ENCODE data around the gene PADI2. TPM values are rescaled to one million over a fixed set of nuclear protein-coding genes. Genes with fewer than 3 reads are reported as not detected.

The PADI2 gene
- total RNA-seq, 1 donor, result under 0.01 TPM

- H2AFZ ChIP-seq (ENCODE audit: low read length), result no peak overlapping the region
- H3K27ac ChIP-seq (ENCODE audit: low read depth, low read length), result peak overlapping the region; percentile 89
- H3K27me3 ChIP-seq (ENCODE audit: insufficient read depth, low read length), result no peaks in the 10 kb centered on the region
- H3K79me2 ChIP-seq (ENCODE audit: insufficient read depth, low read length), result no peaks in the 10 kb centered on the region
- DNase-seq (ENCODE audit: insufficient read length, low spot score, missing footprints), result peak; percentile 96
- TF ChIP-seq, protein P1, sequence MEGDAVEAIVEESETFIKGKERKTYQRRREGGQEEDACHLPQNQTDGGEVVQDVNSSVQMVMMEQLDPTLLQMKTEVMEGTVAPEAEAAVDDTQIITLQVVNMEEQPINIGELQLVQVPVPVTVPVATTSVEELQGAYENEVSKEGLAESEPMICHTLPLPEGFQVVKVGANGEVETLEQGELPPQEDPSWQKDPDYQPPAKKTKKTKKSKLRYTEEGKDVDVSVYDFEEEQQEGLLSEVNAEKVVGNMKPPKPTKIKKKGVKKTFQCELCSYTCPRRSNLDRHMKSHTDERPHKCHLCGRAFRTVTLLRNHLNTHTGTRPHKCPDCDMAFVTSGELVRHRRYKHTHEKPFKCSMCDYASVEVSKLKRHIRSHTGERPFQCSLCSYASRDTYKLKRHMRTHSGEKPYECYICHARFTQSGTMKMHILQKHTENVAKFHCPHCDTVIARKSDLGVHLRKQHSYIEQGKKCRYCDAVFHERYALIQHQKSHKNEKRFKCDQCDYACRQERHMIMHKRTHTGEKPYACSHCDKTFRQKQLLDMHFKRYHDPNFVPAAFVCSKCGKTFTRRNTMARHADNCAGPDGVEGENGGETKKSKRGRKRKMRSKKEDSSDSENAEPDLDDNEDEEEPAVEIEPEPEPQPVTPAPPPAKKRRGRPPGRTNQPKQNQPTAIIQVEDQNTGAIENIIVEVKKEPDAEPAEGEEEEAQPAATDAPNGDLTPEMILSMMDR (IDR thresholded peaks at IDR 0.05; ENCODE audit: extremely low read depth, low read depth, low read length), result no peak
- peaks cover 26% of the 10 kb centered on the region for H3K4me1 ChIP-seq (ENCODE audit: insufficient read depth, low read length)
- no peaks in the 10 kb centered on the region for H4K20me1 ChIP-seq (ENCODE audit: insufficient read depth, low read length)
- H3K4me2 ChIP-seq (ENCODE audit: insufficient read depth, low read length), result peak overlapping the region; percentile 11
- no peaks in the 10 kb centered on the region for H3K9me3 ChIP-seq (ENCODE audit: low read depth, low read length)
- H3K36me3 ChIP-seq (ENCODE audit: insufficient read depth, low read length), result no peaks in the 10 kb centered on the region
- H3K4me3 ChIP-seq (ENCODE audit: insufficient read depth, low read length), result no peak overlapping the region
Measured at GRCh38 chr1:17128361-17128760, 9.1 kb upstream of the PADI2 start.

DNA sequence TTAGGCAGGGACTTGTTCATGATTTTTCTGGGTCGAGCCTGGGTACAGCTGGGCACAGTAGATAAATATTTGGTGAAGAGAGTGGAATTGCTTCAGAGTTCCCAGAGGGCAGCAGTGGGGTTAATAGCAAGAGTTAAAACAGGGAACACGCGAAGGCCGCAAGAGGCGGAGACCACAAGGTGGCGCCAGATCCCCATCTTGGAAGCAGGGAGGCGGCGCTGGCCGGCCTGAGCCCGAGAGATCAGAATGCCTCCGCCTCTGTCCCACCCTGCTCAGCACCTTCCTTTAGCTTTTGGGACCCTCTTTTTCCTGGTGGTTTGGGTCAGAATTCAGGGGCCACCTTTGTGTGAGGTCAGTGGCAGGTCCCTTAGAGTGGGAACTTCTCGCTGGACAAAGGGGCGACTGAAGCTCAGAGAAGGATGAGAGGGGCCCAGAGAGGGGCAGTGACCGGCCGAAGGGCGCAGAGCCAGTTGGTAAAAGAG is 6.5 kb upstream of the PADI2 start:
- Histone ChIP-seq H2AFZ (ENCODE audit: low read length) (peak overlapping the region; percentile 84), H3K4me1 (ENCODE audit: insufficient read depth, low read length) (peaks cover 46% of the 10 kb centered on the region), H3K4me3 (ENCODE audit: insufficient read depth, low read length) (peak overlapping the region; percentile 24), H3K9me3 (ENCODE audit: low read depth, low read length) (no peaks in the 10 kb centered on the region), H3K27ac (ENCODE audit: low read depth, low read length) (no peak overlapping the region), H3K79me2 (ENCODE audit: insufficient read depth, low read length) (no peaks in the 10 kb centered on the region), H4K20me1 (ENCODE audit: insufficient read depth, low read length) (no peaks in the 10 kb centered on the region), H3K27me3 (ENCODE audit: insufficient read depth, low read length) (no peaks in the 10 kb centered on the region), H3K36me3 (ENCODE audit: insufficient read depth, low read length) (no peaks in the 10 kb centered on the region), H3K4me2 (ENCODE audit: insufficient read depth, low read length) (peak overlapping the region; percentile 54)
- peak; percentile 95 for DNase-seq (ENCODE audit: insufficient read length, low spot score, missing footprints)
- TF ChIP-seq, protein P1 (IDR thresholded peaks at IDR 0.05; ENCODE audit: extremely low read depth, low read depth, low read length), result peak; percentile 93

DNA sequence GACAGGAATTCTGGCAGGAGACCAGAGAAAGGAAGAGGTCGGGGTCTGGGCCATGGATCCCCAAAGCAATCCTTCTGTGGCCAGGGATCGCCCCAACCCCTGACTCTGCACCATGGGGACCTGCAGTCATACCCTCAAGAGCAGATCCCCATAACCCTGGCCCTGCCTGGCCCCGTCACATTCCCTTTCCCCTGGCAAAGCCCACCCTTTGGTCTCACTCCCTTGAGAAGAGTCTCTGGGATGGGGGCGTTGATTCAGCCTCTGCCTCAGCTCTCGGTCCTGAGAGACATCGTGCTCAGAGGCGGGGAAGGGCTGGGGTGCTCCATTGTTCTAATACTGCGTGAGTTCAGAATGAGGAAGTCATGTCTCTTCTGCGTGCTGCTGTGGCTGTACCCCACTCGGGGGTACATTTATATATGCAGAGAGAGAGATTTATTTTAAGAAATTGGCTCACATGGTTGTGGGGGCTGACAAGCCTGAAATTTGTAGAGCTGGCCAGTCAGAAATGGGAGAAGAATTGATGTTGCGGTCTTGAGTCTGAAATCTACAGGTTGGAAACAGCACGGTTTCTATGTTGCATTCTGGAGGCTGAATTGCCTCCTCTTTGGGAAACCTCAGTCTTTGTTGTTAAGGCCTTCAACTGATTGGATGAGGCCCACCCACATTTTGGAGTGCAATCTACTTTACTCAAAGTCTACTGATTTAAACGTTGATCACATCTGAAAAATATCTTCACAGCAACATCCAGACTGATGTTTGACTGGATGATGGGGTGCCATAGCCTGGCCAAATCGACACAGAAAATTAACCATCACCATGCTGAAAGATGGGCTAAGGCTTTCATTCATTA is 4.2 kb upstream of the PADI2 start:
- Histone ChIP-seq H3K4me3 (ENCODE audit: insufficient read depth, low read length) (no peak overlapping the region), H3K4me2 (ENCODE audit: insufficient read depth, low read length) (no peak overlapping the region), H3K36me3 (ENCODE audit: insufficient read depth, low read length) (no peaks in the 10 kb centered on the region), H2AFZ (ENCODE audit: low read length) (no peak overlapping the region), H3K4me1 (ENCODE audit: insufficient read depth, low read length) (peaks cover 31% of the 10 kb centered on the region), H3K27me3 (ENCODE audit: insufficient read depth, low read length) (peaks cover 15% of the 10 kb centered on the region), H3K79me2 (ENCODE audit: insufficient read depth, low read length) (no peaks in the 10 kb centered on the region), H3K9me3 (ENCODE audit: low read depth, low read length) (no peaks in the 10 kb centered on the region), H3K27ac (ENCODE audit: low read depth, low read length) (no peak overlapping the region), H4K20me1 (ENCODE audit: insufficient read depth, low read length) (no peaks in the 10 kb centered on the region)
- DNase-seq (ENCODE audit: insufficient read length, low spot score, missing footprints), result no peak
- TF ChIP-seq, protein P1 (IDR thresholded peaks at IDR 0.05; ENCODE audit: extremely low read depth, low read depth, low read length), result no peak

DNA sequence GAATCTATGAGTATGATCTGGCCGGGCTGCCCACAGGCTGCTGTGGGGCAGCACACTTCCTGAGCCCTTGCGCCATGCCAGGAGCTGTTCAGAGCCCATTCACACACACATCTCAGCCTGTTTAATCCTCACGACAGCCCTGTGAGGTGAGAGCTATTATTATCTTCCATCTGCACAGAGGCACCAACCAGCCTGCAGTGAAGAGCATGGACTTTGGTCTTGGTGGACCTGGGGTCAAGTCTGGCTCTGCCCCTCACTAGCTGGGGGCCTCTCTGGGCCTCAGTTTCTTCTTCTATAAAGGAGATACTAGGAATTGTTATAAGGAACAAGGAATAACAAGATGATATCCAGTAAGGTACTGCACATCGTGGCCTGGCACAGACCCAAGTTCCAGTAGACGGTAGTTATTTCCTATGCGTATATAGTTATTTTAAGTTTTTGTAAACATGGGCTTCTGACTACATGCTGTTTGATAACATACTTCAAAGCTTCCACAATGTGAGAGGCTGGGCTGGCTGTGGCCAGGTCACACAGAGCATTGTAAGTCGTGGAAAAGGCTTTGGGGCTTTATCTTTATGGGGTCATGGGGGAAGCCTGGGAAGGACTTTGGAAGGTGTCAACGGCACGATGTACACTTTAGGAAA is 3.4 kb upstream of the PADI2 start:
- peaks cover 22% of the 10 kb centered on the region for H3K27me3 ChIP-seq (ENCODE audit: insufficient read depth, low read length)
- H3K4me2 ChIP-seq (ENCODE audit: insufficient read depth, low read length), result no peak overlapping the region
- no peak overlapping the region for H3K27ac ChIP-seq (ENCODE audit: low read depth, low read length)
- no peak overlapping the region for H3K4me3 ChIP-seq (ENCODE audit: insufficient read depth, low read length)
- H3K9me3 ChIP-seq (ENCODE audit: low read depth, low read length), result no peaks in the 10 kb centered on the region
- H2AFZ ChIP-seq (ENCODE audit: low read length), result no peak overlapping the region
- peak; percentile 88 for DNase-seq (ENCODE audit: insufficient read length, low spot score, missing footprints)
- no peaks in the 10 kb centered on the region for H3K36me3 ChIP-seq (ENCODE audit: insufficient read depth, low read length)
- peaks cover 31% of the 10 kb centered on the region for H3K4me1 ChIP-seq (ENCODE audit: insufficient read depth, low read length)
- no peaks in the 10 kb centered on the region for H4K20me1 ChIP-seq (ENCODE audit: insufficient read depth, low read length)
- no peaks in the 10 kb centered on the region for H3K79me2 ChIP-seq (ENCODE audit: insufficient read depth, low read length)
- TF ChIP-seq, protein P1 (IDR thresholded peaks at IDR 0.05; ENCODE audit: extremely low read depth, low read depth, low read length), result no peak

All from osteoblast (primary cell).